GM13977 (cell line): ENCODE data around the gene PPP2R5E.

Experiments
- DNase-seq: peaks from one replicate; pipeline ENCODE4 v3.0.0; 2012; ENCODE audit warnings: low spot score
- in situ Hi-C: fragments of 300-500 bp; cut with MboI; formaldehyde crosslinking; loops from one replicate; pipeline ENCODE4 v1.12.0; 2022; ENCODE audit warnings: low sequenced_read_pairs, low pct_unique_long_range_greater_than_20kb, mixed read lengths, inconsistent platforms; ENCODE audit not compliant: unreplicated experiment
- TF ChIP-seq, protein P1 (sequence below): IDR thresholded peaks from 2 replicates; pipeline ENCODE4 v1.5.1; 2012; ENCODE audit warnings: mild to moderate bottlenecking, control low read depth; ENCODE audit not compliant: insufficient read depth; ENCODE audit errors: extremely low read depth, missing control alignments

The PPP2R5E gene

DNA sequence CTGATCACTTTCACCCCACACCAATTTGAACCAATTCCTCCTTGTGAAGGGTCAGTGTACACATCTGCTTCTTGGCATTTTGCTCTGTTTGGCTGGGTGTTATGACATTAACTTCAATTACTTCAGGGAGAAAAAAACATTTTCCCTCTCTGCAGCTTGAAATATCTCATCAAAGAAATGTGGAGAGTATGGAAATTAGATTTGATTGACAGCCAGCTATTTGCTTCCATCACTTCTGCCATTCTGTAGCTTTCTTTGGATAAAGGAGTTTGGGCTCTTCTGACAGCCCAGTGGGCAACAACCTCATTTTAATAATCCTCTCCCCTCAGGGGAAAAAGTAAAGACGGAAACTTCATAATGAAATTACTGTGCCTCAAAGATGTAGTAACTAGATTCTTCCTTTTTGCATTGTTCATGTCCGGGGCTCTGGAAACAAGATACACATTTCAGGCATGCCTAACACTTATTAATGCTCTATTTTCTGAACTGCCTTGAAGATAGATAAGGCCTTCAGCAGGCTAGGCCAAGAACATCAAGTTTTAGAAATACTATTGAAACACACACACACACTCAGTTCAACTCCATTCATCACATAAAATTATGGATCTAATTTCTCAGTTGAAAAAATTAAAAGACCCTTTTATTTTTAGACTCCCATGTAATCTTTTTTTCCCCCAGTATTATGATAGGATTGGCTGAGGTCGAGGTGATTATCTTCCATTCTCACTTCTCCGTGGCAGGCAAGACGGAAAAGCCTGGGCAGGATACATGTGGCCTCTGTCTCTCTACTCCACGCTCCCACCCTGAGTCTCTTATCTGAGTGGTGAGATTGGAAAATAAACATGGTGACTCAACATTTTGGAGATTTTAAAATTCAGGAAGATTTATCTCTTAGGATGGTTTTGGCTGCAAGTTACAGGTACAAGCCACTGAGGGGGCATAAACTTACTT, 214.1 kb downstream of the PPP2R5E start:
- in situ Hi-C loops = no loop called here
- TF ChIP-seq, protein P1, sequence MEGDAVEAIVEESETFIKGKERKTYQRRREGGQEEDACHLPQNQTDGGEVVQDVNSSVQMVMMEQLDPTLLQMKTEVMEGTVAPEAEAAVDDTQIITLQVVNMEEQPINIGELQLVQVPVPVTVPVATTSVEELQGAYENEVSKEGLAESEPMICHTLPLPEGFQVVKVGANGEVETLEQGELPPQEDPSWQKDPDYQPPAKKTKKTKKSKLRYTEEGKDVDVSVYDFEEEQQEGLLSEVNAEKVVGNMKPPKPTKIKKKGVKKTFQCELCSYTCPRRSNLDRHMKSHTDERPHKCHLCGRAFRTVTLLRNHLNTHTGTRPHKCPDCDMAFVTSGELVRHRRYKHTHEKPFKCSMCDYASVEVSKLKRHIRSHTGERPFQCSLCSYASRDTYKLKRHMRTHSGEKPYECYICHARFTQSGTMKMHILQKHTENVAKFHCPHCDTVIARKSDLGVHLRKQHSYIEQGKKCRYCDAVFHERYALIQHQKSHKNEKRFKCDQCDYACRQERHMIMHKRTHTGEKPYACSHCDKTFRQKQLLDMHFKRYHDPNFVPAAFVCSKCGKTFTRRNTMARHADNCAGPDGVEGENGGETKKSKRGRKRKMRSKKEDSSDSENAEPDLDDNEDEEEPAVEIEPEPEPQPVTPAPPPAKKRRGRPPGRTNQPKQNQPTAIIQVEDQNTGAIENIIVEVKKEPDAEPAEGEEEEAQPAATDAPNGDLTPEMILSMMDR = no peak
- no peak for DNase-seq

DNA sequence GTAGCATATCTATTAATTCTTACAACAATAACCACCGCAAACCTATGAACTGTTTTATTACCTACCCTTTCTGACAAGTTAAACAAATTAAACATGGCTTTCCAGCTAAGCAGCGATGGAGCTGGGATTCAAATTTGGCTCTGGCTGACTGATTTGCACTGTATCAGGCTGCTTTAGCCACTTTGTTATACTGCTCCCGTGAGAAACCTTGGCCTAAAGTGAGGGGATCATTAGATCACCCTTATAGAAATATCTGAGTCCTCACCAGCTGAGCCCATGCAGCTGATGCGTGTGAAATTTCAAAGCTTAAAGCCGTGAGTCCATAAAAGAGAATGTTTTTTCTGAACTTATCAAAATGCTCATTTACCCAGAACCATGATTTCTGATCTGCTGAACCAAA, 216.3 kb downstream of the PPP2R5E start:
- in situ Hi-C loops = no loop called here
- no peak for DNase-seq
- TF ChIP-seq, protein P1 = no peak

DNA sequence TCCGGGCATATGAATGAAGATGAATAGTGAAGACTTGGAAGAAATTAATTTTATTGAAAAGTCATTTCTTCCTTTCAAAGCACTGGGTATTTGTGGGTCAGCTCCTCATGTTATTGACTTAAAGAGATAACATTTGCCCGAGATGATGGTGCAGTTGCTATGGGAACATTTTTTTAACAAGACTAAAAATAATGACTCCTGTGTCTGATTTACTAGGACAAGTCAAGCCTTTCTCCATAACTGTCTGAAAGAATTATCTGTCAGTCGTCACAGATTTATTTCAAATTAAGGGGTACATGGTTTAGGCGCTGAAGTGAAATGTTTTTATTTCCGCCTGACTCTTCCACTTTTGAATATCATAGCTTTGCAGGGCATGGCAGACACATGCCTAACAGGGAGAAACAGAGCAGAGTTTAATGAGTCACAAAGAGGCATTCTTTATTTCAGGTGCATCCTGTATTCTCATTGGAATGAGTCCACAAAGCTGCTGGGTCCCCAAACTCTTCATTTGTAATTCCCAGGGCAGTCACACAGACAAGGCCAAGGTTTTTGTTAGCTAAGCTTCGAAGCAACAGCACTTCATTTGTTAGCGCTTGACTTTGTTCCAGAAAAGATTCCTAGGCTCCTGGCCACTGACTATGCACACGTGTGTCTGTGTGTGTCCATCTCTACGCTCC, 220.1 kb downstream of the PPP2R5E start:
- TF ChIP-seq, protein P1 = no peak
- no peak for DNase-seq
- in situ Hi-C loops = no loop called here

DNA sequence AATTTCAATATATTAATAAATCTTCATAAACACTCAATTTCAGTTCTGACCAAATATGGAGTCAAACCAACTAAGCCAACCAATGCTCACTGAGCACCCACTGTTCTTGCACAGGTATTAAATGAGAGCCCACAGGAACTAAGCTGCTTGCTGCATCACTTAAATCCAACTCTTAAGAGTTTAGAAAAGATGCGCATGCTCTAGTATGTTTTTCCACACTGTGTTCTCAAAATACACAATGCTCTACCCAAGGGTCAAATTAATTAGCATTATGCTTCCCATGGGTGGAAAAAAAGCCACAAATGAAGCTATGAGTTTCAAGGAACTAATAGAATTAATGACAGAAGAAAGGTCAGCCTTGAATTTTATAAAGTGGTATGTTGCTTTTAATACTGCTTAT, 220.7 kb downstream of the PPP2R5E start:
- no peak for DNase-seq
- in situ Hi-C loops = no loop called here
- TF ChIP-seq, protein P1 = no peak
